Stimulated activated CD4-positive, alpha-beta T cell treated with anti-CD3 and anti-CD28 coated beads, Interleukin-2, amount 100 ng/mL, for 4 hours (primary cell): ENCODE results near the gene TESK1.

Experiments
- DNase-seq: peaks from one replicate; pipeline ENCODE4 v3.0.0-alpha.2; 2020; ENCODE audit warnings: low read depth

Gene TESK1

DNA sequence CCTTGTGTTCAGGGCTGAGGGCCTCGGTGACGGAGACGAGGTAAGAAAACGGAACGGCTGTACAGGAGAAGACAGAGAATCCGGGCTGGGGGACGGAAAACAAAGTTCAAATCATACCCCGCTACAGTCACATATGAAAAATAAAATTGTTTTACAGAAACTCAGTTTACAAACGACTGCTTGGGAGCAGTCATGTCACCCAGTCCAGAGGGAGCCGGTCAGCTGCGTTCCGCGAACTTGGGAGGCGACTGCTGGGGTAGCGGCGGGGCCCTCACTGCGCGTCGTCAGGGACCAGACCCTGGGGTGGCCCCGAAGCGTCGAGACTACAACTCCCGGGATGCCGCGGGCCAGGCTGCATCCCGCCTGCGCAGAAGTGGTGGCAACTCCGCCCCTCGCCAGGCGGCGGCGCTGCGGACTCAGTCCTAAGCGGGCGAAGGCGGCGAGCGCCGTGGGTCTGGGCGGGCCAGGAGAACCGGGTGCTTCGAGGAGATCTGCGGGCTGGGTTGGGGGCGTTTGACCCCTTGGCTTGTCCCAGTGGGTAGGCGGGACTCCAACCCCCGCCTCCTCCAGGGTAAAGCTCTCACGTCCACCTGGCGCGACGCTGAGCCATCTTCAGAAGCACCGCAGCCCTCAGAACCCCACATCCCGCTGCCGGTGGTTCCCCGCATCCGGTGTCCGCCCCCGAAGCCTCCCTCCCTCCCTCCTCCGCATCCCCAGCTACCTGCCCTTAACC, 41.6 kb downstream of the TESK1 start:
- peak; percentile 83 for DNase-seq

DNA sequence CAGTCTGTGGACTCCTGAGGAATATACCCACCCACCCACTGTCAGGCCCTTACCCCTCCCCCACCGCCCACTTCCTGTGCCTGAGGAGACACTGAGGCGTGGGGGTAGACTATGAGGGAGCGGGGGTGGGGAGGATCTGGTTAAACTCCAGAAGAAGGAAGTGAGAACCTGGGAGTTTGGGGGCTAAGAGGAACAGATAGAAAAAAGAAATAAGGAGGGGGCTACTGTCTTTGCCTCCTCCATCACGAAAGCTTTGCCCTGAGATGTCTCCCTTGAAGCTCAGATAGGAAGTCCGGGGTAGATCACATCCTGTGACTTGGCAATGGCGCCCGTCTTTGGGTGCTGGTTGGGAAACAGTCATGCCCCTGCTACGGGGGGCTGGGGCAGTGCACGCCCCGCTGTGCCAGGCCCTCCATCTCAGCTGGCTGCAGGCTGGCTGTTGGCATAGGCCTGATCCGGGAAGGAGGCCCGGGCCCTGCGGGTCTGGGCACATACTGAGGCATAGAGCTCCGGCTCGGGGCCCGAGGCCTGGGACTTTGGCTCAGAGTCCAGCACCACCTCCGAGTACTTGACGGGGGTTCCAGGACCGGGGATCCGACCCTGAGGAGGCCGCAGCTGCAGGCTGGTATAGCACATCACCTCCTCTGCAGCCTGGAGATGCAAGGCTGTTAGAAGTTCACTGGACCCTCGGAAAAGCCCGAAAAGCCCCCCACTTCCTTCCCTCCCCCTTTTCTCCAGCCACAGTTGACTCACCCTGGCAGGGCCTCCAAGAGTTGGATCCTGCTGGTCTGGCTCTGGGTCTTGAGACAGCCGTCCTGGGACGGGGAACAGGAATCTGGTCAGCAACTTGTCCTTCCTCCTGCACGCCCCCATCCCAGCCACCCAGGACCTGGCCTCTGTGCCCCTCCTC, 44.6 kb downstream of the TESK1 start:
- peak; percentile 43 for DNase-seq

DNA sequence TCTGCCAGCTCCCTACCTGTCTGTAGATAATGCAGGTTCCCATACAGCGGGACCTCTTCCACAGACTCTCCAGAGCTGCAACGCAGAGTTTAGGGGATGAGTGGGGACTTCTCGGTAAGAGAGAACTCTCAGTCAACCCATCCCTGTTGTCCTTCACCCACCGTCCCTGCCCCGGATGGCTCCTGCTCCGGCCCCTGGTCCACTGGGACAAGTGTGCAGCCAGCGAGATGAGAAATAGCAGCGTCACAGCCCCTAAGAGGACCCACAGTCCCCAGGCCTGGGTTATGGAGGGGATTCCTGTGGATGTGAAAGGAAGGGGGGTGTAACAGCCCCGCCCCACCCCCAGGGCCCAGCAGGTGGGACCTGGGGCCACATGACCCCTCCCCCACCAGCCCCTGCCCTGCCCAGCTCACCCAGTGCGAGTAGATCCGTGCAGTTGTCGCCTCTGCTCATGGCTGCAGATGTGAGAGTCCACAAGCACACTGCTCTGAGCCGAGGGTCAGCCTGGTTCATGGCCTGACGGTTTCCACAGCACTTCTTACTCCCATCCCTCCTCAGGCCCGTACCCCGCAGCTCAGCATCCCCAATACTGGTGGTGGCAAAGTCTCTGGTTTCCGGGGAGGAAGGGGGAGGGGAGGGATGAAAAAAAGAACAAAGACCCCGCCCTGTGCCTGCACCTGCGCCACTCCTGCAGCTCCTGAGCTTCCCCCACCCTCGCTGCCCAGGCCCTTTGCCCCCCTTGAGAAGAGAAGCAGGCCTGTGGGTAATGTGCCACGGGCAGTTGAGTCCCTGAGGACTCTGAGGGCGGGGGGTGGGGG, 45.5 kb downstream of the TESK1 start, which contains the start of gene SIT1:
Gene SIT1 (minus strand): TSS at position 591 of the 818 bp plus-strand sequence. CDS start 78 bp downstream, at position 513.
- DNase-seq = no peak

DNA sequence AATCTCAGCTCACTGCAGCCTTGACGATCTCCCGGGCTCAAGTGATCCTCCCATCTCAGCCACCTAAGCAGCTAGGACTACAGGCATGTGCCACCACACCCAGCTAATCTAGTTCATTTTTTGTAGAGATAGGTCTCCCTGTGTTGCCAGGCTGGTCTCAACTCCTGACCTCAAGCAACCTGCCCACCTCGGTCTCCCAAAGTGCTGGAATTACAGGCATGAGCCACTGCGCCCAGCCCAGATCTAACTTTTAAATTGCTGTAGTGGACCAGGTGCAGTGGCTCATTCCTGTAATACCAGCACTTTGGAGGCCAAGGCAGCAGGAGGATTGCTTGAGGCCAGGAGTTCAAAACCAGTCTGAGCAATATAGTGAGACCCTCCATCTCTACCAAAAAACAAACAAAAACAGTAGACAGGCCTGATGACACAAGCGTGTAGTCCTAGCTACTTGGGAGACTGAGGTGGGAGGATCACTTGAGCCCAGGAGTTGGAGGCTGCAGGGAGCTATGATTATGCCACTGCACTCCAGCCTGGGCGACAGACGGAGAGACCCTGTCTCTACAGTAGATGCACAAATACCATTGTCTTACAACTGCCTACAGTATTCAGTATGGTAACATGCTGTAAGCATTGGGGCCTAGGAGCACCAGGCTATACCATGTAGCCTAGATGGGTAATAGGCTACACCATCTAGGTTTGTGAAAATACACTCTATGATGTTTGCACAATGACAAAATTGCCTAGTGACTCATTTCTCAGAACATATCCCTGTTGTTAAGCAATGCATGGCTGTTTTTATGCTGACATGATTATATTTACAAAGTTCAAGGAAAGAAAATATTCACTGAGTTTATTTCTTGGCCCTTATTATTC, 47.1 kb downstream of the TESK1 start:
- no peak for DNase-seq

DNA sequence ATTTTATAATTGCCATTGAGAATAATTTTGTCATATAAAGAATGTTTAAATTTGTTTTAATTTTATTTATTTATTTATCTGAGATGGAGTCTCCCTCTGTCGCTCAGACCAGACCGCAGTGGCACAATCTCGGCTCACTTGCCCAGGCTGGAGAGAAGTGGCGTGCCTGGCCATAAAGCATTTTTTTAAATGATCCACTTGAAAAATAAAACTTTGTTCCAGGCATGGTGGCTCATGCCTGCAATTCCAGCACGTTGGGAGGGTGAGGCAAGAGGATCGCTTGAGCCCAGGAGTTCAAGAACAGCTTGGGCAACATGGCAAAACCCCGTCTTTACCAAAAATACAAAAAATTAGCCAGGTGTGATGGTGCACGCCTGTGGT, 47.8 kb downstream of the TESK1 start:
- no peak for DNase-seq

DNA sequence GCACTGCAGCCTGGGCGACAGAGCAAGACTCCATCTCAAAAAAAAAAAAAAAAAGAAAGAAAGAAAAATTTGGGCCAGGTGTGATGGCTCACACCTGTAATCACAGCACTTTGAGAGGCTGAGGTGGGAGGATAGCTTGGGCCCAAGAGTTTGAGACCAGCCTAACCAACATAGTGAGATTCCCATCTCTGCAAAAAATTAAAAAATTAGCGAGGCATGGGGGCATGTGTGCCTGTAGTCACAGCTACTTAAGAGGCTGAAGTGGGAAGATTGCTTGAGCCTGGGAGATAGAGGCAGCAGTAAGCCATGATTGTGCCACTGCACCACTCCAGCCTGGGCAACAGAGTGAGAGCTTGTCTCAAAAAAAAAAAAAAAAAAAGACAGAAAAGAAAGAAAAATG, 48.5 kb downstream of the TESK1 start:
- no peak for DNase-seq

DNA sequence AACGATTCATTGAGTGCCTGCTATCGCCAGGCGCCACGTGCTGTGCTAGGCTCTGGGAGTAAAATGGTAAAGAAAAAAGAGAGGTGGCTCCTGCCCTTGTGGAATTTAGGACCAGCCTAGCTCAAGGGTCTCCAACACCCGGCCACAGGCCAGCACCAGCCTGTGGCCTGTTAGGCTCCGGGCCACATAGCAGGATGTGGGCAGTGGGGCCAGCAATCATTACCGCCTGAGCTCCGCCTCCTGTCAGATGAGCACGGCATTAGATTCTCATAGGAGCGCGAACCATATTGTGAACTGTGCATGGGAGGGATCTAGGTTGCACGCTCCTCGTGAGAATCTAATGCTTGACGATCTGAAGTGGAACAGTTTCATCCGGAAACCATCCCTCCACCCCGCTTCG, 51.3 kb downstream of the TESK1 start:
- DNase-seq = no peak

DNA sequence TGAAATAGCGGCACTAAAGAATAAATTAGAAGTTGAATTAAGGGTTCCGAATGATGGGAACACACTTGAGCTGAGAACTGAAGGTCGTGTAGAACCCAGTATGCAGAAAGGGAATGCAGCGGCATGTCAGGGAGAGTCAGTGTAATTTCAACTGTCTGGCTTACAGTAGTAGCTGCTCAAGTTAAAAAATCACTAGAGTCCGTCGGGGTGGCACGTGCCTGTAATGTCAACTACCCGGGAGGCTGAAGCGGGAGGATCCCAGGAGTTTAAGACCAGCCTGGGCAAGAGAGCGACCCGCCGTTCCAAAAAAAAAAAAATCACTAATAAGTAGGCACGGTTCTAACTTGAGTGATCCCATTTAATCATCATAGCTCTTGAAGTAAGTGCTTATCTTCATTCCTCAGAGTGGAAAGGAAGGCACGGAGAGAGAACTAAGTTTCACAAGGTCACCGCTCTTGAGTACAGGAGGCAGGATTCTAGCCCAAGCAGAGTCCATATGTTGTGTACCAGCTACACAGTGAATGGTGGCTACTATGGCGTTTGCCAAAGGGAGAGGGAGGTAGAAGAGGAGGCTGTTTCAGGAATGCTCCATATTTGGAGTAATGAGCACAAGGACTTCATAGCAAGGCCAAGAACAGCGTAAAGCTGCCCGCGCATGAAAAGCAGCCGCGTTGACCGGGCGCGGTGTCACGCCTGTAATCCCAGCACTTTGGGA, 51.9 kb downstream of the TESK1 start:
- DNase-seq = no peak

DNA sequence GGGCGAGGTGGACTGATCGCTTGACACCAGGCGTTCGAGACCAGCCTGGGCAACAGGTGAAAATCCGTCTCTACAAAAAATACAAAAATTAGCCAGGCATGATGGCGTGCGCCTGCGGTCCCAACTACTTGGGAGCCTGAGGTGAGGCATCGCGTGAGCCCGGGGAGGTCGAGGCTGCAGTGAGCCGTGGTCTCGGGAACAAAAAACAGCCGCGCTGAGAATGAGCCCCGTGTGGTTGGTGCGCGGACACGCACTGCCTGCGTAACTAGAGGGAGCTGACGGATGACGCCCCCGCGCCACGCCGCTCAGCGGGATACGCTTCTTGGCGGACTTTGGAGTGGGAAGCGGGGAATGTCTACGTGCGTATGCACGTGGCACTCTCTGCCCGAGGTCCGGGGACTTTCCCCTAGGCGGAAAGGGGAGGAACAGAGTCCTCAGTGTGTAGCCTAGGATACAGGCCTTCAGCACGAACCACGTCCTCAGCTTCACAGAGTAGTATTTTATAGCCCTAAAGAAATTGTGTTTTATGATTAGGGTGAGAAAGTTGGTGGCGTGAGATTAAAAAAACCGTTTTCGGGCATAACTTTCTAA, 52.6 kb downstream of the TESK1 start, which contains the start of gene RMRP:
Gene RMRP (minus strand): TSS at position 474 of the 591 bp plus-strand sequence.
- DNase-seq = peak; percentile 95

DNA sequence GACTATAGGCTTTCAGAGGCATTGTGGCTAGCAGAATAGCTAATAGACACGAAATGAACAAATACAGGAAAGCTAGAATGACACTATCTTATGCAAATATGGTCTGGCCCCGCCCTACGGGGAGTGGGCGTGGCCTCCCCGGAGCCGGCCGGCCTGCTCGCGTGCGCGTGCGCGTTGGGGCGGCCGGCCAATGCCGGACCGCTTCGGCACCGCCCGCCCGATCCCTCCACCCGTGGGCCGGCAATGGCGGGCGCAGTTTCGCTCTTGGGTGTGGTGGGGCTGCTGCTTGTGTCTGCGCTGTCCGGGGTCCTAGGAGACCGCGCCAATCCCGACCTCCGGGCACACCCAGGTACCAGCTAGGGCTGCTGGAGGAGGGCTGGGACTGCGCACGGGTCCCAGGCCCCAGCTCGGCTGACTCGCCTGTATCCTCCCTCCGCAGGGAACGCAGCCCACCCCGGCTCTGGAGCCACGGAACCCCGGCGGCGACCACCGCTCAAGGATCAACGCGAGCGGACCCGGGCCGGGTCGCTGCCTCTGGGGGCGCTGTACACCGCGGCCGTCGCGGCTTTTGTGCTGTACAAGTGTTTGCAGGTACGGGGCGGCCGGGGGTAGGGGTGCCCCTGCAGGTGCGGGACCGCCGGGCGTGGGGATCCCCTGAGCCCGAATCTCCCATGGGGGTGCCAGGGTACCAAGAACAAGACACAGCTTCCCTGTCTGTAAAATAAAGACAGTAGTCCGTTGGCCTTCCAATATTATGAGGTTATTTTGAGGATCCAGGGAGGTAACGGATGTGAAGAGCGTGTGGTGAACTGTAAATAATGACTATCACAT, 53.3 kb downstream of the TESK1 start, which contains the start of gene CCDC107:
Gene CCDC107 (plus strand): TSS at position 156 of the 831 bp plus-strand sequence. CDS start 88 bp downstream, at position 244.
- DNase-seq = peak; percentile 70

DNA sequence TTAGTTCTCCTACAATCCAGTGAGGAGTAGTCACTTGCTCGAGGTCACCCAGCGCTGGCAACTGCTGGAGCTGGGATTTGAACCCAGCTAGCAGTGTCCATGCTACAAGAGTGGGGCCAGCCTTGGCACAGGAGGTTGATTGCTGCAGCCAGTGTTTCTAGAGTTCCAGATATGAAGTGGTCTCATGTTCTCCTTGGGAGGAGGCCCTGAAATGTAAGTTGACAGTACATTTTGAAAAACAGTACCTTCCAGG, 53.8 kb downstream of the TESK1 start:
- no peak for DNase-seq

DNA sequence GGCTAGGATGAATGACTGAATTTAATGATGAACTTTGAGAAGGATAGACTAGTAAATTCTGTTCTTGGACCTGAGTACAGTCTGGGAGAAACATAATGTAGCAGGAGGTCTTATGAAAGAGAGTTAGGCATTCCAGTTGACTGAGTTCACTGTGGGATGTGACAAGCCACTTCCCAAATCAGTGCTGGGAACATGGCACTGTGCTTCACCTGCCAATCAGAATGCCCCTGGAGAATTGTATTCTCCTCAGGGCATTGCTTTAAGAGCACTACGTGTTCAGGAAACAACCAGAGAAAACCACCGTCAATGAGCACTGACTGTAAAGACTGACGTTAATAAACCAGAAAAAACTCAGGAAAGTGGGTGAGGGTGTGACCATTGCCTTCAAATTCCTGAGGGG, 54.3 kb downstream of the TESK1 start:
- no peak for DNase-seq
